ENCODE measurements around the gene CPNE4.
"Not testable (repeated sequence)": the region's sequence is repeated elsewhere in the genome, so short reads cannot be mapped to it uniquely, and the experiment has no call there.

CPNE4 gene

GRCh38 chr3:131518680-131519079 is 516.1 kb downstream of the CPNE4 start:
- no peak for DNase-seq

GRCh38 chr3:131505421-131505820 is 529.4 kb downstream of the CPNE4 start:
- DNase-seq = no peak

- no peak for DNase-seq
Observed at GRCh38 chr3:131503320-131503635, 531.5 kb downstream of the CPNE4 start.

GRCh38 chr3:131502530-131503319 is 532.1 kb downstream of the CPNE4 start, which contains the start of gene MRPL3:
MRPL3 (minus strand) TSS chr3:131502971; CDS start chr3:131502821, 150 bp downstream.
- DNase-seq = peak; percentile 28

- no peak for DNase-seq
Observed at GRCh38 chr3:131501949-131502348, 532.9 kb downstream of the CPNE4 start.

GRCh38 chr3:131494706-131495105 is 540.1 kb downstream of the CPNE4 start:
- DNase-seq = no peak

- no peak for DNase-seq
Observed at GRCh38 chr3:131491775-131492174, 543.0 kb downstream of the CPNE4 start.

- no peak for DNase-seq
Observed at GRCh38 chr3:131491084-131491483, 543.7 kb downstream of the CPNE4 start.

- not testable (repeated sequence) for DNase-seq
Observed at GRCh38 chr3:131486545-131486944, 548.3 kb downstream of the CPNE4 start.

- no peak for DNase-seq
Observed at GRCh38 chr3:131485119-131485518, 549.7 kb downstream of the CPNE4 start.

- DNase-seq = no peak
Observed at GRCh38 chr3:131484496-131485111, 550.2 kb downstream of the CPNE4 start.
